HG02884 (cell line): ENCODE measurements around the gene IMPG1.

Experiments used
- ATAC-seq: cut with Tn5 transposase; IDR thresholded peaks from one replicate; pipeline ENCODE4 v1.9.1; 2021; ENCODE audit warnings: mild to moderate bottlenecking, moderate library complexity; ENCODE audit not compliant: unreplicated experiment

Gene IMPG1

GRCh38 chr6:75896526-75896925, 175.9 kb downstream of the IMPG1 start:
- no peak for ATAC-seq

- ATAC-seq, result no peak
These were observed 178.7 kb downstream of the IMPG1 start for GRCh38 chr6:75893776-75894152.

GRCh38 chr6:75893058-75893775, 179.2 kb downstream of the IMPG1 start:
- ATAC-seq, result peak; percentile 83

GRCh38 chr6:75892384-75892783, 180.1 kb downstream of the IMPG1 start:
- ATAC-seq, result no peak

- ATAC-seq, result no peak
These were observed 187.6 kb downstream of the IMPG1 start for GRCh38 chr6:75884822-75885221.

GRCh38 chr6:75882734-75883133, 189.7 kb downstream of the IMPG1 start:
- ATAC-seq, result no peak

GRCh38 chr6:75880305-75880704, 192.2 kb downstream of the IMPG1 start:
- ATAC-seq, result no peak

GRCh38 chr6:75876152-75876551, 196.3 kb downstream of the IMPG1 start:
- no peak for ATAC-seq

GRCh38 chr6:75874224-75874623, 198.2 kb downstream of the IMPG1 start:
- no peak for ATAC-seq
